ENCODE results near the gene CPTP. TPM values are rescaled to one million over a fixed set of nuclear protein-coding genes. Genes with fewer than 3 reads are reported as not detected.
A peak's percentile ranks its signal among the peaks of the same experiment; 100 is the strongest.

Gene CPTP
- polyA plus RNA-seq (9.9 and 13.3 TPM in 2 replicates), polyA minus RNA-seq (21.6 and 22.4 TPM in 2 replicates)

- H3K9me2 ChIP-seq (ENCODE audit: insufficient read depth, low read length) = no peaks in the 10 kb centered on the region
- H3K27me3 ChIP-seq (ENCODE audit: insufficient read depth, low read depth, low read length) = no peaks in the 10 kb centered on the region
- H3K79me2 ChIP-seq (replicated peaks; ENCODE audit: insufficient read depth, low read length) = peaks cover 34% of the 10 kb centered on the region
- peak within 1 kb of the TSS; percentile 93 for H3K9ac ChIP-seq (ENCODE audit: low read length)
- H3K36me3 ChIP-seq (ENCODE audit: insufficient read depth, low read length) = no peaks in the 10 kb centered on the region
- H4K20me1 ChIP-seq (ENCODE audit: insufficient read depth) = peaks cover 16% of the 10 kb centered on the region
- no peaks in the 10 kb centered on the region for H3K9me3 ChIP-seq (ENCODE audit: low read length)
- H3K27ac ChIP-seq (ENCODE audit: low read length) = peak within 1 kb of the TSS; percentile 59
- H3K4me2 ChIP-seq (ENCODE audit: low read length) = peak within 1 kb of the TSS; percentile 73
- H2AFZ ChIP-seq (ENCODE audit: low read depth, low read length) = peak within 1 kb of the TSS; percentile 40
- H3K4me3 ChIP-seq (ENCODE audit: low read length) = peak within 1 kb of the TSS; percentile 99
- H3F3A ChIP-seq (ENCODE audit: insufficient read depth, low read length, poor library complexity, severe bottlenecking) = no peaks in the 10 kb centered on the region
- TF ChIP-seq MXI1 (conservative IDR thresholded peaks at IDR 0.05; ENCODE audit: poor library complexity, severe bottlenecking) (peak; percentile 80), TAF1 (IDR thresholded peaks at IDR 0.05; ENCODE audit: low read depth) (peak; percentile 57), POLR2AphosphoS5 (IDR thresholded peaks at IDR 0.05) (peak; percentile 95), RAD21 (conservative IDR thresholded peaks at IDR 0.05) (peak; percentile 16), CTCF (IDR thresholded peaks at IDR 0.05; ENCODE audit: poor library complexity, severe bottlenecking) (no peak)
- TF ChIP-seq, protein P1, sequence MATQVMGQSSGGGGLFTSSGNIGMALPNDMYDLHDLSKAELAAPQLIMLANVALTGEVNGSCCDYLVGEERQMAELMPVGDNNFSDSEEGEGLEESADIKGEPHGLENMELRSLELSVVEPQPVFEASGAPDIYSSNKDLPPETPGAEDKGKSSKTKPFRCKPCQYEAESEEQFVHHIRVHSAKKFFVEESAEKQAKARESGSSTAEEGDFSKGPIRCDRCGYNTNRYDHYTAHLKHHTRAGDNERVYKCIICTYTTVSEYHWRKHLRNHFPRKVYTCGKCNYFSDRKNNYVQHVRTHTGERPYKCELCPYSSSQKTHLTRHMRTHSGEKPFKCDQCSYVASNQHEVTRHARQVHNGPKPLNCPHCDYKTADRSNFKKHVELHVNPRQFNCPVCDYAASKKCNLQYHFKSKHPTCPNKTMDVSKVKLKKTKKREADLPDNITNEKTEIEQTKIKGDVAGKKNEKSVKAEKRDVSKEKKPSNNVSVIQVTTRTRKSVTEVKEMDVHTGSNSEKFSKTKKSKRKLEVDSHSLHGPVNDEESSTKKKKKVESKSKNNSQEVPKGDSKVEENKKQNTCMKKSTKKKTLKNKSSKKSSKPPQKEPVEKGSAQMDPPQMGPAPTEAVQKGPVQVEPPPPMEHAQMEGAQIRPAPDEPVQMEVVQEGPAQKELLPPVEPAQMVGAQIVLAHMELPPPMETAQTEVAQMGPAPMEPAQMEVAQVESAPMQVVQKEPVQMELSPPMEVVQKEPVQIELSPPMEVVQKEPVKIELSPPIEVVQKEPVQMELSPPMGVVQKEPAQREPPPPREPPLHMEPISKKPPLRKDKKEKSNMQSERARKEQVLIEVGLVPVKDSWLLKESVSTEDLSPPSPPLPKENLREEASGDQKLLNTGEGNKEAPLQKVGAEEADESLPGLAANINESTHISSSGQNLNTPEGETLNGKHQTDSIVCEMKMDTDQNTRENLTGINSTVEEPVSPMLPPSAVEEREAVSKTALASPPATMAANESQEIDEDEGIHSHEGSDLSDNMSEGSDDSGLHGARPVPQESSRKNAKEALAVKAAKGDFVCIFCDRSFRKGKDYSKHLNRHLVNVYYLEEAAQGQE (IDR thresholded peaks at IDR 0.05; ENCODE audit: borderline replicate concordance) = peak; percentile 67
Measured at GRCh38 chr1:1324524-1325287, at the start of gene CPTP, which contains the start of gene INTS11. Gene CPTP (plus strand): TSS chr1:1324802. CDS start chr1:1326911, 2,109 bp downstream. Gene INTS11 (minus strand): TSS chr1:1324660. CDS start chr1:1324608, 52 bp downstream.

DNA sequence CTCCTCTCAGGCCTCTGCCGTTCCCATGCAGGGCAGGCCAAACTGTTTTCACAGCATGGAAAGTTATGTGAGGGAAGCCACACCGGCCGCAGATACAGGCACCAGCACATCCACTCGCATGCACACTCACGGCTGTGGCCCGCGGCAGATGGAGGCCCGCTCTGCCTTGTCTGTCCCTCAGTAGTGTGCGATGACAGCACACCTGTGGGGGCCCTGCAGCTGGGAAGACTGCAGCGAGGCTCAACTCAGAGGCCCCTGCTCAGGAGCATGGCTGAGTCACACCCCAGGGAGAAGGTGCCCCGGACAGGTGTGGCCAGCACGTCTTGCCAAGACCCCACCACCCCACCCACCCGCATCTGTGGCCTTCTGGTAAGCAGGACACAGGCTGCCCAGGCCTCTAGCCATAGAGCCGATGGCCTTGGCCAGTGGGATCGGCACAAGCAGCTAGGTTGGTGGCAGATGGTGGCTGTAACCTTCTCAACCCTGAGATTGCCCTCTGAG is 49.6 kb upstream of the CPTP start:
- Histone ChIP-seq H3K4me2 (ENCODE audit: low read length) (no peak overlapping the region), H3K9me3 (ENCODE audit: low read length) (no peaks in the 10 kb centered on the region), H3K4me3 (ENCODE audit: low read length) (peak overlapping the region; percentile 95), H3K9me2 (ENCODE audit: insufficient read depth, low read length) (no peaks in the 10 kb centered on the region), H4K20me1 (ENCODE audit: insufficient read depth) (no peaks in the 10 kb centered on the region), H3K27me3 (ENCODE audit: insufficient read depth, low read depth, low read length) (no peaks in the 10 kb centered on the region), H3K9ac (ENCODE audit: low read length) (peak overlapping the region; percentile 88), H3K27ac (ENCODE audit: low read length) (no peak overlapping the region), H2AFZ (ENCODE audit: low read depth, low read length) (no peak overlapping the region), H3K79me2 (replicated peaks; ENCODE audit: insufficient read depth, low read length) (peaks cover 33% of the 10 kb centered on the region), H3K36me3 (ENCODE audit: insufficient read depth, low read length) (no peaks in the 10 kb centered on the region), H3F3A (ENCODE audit: insufficient read depth, low read length, poor library complexity, severe bottlenecking) (no peaks in the 10 kb centered on the region)
- TF ChIP-seq SMC3 (conservative IDR thresholded peaks at IDR 0.05; ENCODE audit: poor library complexity) (no peak), MXI1 (conservative IDR thresholded peaks at IDR 0.05; ENCODE audit: poor library complexity, severe bottlenecking) (no peak), RAD21 (conservative IDR thresholded peaks at IDR 0.05) (no peak), EZH2 (IDR thresholded peaks at IDR 0.05; ENCODE audit: borderline replicate concordance, insufficient read depth, low read length, poor library complexity, severe bottlenecking) (no peak), CTCF (IDR thresholded peaks at IDR 0.05; ENCODE audit: poor library complexity, severe bottlenecking) (no peak), POLR2AphosphoS5 (IDR thresholded peaks at IDR 0.05) (no peak), TAF1 (IDR thresholded peaks at IDR 0.05; ENCODE audit: low read depth) (no peak), EP300 (conservative IDR thresholded peaks at IDR 0.05; ENCODE audit: poor library complexity, severe bottlenecking) (no peak)
- TF ChIP-seq, protein P1 (IDR thresholded peaks at IDR 0.05; ENCODE audit: borderline replicate concordance) = no peak

Data from neural cell (in vitro differentiated cells).